ENCODE measurements around the gene ABHD2.

The ABHD2 gene

GRCh38 chr15:89247446-89247845 lies 159.2 kb downstream of the ABHD2 start:
- TF ChIP-seq FOXP2 (optimal IDR thresholded peaks at IDR 0.05; ENCODE audit: borderline replicate concordance, extremely low read depth, extremely low read length, insufficient read depth) (no peak), POLR2AphosphoS5 (IDR thresholded peaks at IDR 0.05; ENCODE audit: low read depth, low read length) (no peak), SIN3A (IDR thresholded peaks at IDR 0.05; ENCODE audit: borderline replicate concordance, insufficient read depth, low read length) (no peak), REST (IDR thresholded peaks at IDR 0.05; ENCODE audit: insufficient read depth in 1 of 2, low read depth in 2 of 2, low read length in 2 of 2) (no peak), TAF1 (IDR thresholded peaks at IDR 0.05; ENCODE audit: borderline replicate concordance, insufficient read depth, low read length) (no peak)

GRCh38 chr15:89248584-89248983 lies 160.3 kb downstream of the ABHD2 start:
- TF ChIP-seq FOXP2 (optimal IDR thresholded peaks at IDR 0.05; ENCODE audit: borderline replicate concordance, extremely low read depth, extremely low read length, insufficient read depth) (no peak), REST (IDR thresholded peaks at IDR 0.05; ENCODE audit: insufficient read depth in 1 of 2, low read depth in 2 of 2, low read length in 2 of 2) (no peak), SIN3A (IDR thresholded peaks at IDR 0.05; ENCODE audit: borderline replicate concordance, insufficient read depth, low read length) (no peak), TAF1 (IDR thresholded peaks at IDR 0.05; ENCODE audit: borderline replicate concordance, insufficient read depth, low read length) (no peak), POLR2AphosphoS5 (IDR thresholded peaks at IDR 0.05; ENCODE audit: low read depth, low read length) (no peak)
